Adrenal gland (tissue), 5 donors: ENCODE data around the gene LAMC2.

Experiments
- POLR2A ChIP-seq, 2 donors: fragments of 450-650 bp; IDR thresholded peaks; one replicate each; pipeline ENCODE4 v1.6.1; 2017; ENCODE audit warnings: antibody characterized with exemption in 2 of 2, mild to moderate bottlenecking in 2 of 2, moderate library complexity in 1 of 2
- TF ChIP-seq, protein P1 (sequence below), 6 experiments: fragments of 450-650 bp in 4 of 6; fragments of 200-600 bp in 2 of 6; sonication (generic) in 1 of 6; IDR thresholded peaks; 1 replicate in 5 of 6; 2 replicates in 1 of 6; pipeline versions ENCODE4 v1.5.1 to v1.8.0; 2016 to 2021; ENCODE audit warnings: antibody characterized with exemption in 6 of 6, mild to moderate bottlenecking in 2 of 6, moderate library complexity in 1 of 6
- donor health status: DM: no; HTN: no; CAD: no.

GRCh38 chr1:183267646-183268431, 81.8 kb downstream of the LAMC2 start:
- TF ChIP-seq, protein P1, sequence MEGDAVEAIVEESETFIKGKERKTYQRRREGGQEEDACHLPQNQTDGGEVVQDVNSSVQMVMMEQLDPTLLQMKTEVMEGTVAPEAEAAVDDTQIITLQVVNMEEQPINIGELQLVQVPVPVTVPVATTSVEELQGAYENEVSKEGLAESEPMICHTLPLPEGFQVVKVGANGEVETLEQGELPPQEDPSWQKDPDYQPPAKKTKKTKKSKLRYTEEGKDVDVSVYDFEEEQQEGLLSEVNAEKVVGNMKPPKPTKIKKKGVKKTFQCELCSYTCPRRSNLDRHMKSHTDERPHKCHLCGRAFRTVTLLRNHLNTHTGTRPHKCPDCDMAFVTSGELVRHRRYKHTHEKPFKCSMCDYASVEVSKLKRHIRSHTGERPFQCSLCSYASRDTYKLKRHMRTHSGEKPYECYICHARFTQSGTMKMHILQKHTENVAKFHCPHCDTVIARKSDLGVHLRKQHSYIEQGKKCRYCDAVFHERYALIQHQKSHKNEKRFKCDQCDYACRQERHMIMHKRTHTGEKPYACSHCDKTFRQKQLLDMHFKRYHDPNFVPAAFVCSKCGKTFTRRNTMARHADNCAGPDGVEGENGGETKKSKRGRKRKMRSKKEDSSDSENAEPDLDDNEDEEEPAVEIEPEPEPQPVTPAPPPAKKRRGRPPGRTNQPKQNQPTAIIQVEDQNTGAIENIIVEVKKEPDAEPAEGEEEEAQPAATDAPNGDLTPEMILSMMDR (IDR thresholded peaks at IDR 0.05), result no peak
- TF ChIP-seq POLR2A (IDR thresholded peaks at IDR 0.05), result no peak
